ENCODE data around the gene NEIL3.
"Not testable (repeated sequence)": the region's sequence is repeated elsewhere in the genome, so short reads cannot be mapped to it uniquely, and the experiment has no call there.

Gene NEIL3

DNA sequence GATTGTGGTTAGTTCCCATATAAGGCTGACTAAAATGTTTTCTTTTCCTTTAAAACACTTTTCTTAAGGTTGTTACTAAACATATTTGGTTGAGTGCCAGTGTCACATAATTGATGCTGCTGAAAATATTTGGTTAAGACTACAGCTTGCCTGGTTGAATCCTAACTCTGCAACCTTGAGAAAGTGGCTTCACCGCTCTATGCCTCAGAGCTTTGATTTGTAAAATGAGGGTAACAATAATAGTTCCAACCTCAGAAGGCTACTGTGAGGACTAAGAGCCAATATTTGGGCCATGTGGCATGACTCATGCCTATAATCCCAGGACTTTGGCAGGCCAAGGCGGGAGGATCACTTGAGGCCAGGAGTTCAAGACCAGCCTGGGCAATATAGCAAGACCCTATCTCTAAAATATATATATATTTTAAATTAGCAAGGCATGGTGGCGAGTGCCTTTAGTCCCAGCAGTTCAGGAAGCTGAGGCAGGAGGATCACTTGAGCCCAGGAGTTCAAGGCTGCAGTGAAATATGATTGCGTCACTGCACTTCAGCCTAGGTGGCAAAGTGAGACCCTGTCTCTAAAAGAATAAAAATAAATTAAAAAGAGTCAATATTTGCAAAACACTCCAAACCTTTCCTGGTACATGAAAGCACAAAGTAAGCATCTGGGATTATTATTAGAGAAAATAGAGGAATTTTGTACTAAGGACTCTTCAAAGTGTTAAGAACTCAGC, 7.1 kb upstream of the NEIL3 start:
- no peak for DNase-seq (ENCODE audit: low spot score)

DNA sequence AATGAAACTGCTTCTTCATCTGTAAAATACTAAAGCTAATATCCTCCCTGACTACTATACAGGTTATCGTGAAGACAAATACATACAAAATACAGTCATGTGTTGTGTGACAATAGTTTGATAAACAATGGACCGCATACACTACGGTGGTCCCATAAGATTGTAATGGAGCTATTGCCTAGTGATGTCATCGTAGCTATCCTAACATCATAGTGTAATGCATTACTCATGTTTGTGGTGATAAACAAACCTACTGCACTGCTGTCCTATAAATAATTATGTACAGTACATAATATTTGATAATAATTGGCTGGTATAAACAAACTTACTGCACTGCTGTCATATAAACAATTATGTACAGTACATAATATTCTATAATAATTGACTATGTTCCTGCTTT, 5.6 kb upstream of the NEIL3 start:
- DNase-seq (ENCODE audit: low spot score) = no peak

DNA sequence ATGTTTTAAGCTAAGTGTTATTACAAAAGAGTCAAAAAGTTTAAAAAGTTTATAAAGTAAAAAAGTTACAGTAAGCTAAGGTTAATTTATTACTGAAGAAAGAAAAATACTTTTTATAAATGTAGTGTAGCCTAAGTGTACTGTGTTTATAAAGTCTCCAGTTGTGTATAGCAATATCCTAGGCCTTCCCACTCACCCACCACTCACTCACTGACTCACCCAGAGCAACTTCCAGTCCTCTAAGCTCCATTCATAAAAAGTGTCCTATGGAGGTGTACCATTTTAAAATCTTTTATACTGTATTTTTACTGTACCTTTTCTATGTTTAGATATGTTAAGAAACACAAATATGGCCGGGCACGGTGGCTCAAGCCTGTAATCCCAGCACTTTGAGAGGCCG, 4.8 kb upstream of the NEIL3 start:
- DNase-seq (ENCODE audit: low spot score) = not testable (repeated sequence)

DNA sequence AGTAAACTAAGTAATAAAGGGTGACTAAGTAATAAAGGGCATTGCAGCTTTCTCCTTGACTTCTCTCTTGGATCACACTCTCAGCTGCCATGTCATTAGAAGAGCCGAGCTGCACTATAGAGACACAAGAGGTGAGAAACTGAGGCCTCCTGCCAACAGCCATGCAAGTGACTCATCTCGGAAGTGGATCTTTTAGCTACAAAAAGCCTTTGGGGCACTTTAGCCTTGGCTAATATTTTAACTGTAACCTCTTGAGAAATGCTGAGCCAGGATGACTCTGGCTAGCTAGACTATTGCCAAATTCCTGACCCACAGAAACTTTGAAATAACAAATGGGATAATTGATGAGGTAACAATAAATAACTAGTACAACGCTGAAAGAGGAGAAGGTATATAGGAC, 1.5 kb upstream of the NEIL3 start:
- peak; percentile 89 for DNase-seq (ENCODE audit: low spot score)

DNA sequence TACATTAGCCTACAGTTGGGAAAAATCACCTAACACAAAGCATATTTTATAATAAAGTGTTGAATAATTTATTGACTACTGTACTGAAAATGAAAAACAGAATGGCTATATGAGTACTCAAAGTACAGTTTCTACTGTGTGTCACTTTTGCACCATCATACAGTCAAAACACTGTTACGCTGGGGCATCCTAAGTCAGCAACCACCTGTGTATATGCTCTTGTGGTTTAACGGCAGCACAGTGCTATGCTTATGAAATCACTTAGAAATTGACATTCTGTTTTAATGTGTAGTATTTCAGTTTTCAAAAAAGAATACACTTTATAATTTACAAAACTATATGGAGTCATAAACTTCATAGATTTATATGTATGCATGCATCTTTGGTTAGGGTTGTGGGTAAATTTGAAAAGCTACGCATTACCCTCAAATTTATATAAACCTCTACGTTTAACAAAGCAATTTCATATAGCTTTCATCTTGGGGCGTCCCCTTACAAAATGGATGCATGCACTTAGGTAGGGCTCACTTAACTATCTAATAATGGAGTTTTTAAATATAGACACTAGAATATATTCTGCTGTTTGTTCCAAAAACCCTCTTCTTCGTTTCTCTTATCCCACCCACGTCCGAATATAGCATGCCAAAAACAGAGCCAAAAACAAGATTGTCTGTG, 690 bp upstream of the NEIL3 start:
- no peak for DNase-seq (ENCODE audit: low spot score)

DNA sequence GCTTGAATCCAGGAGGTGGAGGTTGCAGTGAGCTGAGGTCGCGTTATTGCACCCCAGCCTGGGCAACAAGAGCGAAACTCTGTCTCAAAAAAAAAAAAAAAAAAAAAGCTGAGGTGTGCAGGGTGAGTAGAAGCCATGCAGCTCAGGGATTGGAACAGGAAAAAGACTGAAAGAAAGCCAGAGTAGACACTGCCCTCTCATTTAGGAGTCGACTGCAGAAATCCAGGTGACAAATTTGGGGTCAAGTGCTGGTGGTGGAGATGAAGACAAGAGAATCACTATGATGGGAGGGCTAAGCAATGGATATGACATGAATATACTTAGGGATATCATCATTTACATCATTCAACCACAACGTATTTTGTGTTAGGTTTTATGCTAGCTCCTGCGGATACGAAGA, 1.9 kb downstream of the NEIL3 start:
- no peak for DNase-seq (ENCODE audit: low spot score)

DNA sequence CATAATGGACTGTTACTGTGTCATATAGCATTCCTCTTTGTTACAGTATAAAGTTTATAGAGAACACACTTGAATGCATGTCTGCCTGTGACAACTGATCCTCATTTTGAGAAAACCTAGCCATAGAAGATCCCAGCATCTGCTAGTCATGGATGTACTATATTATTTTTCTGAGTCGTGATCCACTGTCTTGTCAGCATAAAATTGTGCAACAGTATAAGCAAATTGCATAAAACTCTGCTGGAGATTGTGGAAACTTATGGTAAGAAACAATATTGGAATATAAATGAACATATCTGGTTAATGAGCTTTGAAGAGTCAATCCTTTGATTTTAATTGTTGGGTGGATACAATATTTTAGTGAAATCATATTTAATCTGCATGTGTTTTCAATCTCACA, 3.6 kb downstream of the NEIL3 start:
- no peak for DNase-seq (ENCODE audit: low spot score)

DNA sequence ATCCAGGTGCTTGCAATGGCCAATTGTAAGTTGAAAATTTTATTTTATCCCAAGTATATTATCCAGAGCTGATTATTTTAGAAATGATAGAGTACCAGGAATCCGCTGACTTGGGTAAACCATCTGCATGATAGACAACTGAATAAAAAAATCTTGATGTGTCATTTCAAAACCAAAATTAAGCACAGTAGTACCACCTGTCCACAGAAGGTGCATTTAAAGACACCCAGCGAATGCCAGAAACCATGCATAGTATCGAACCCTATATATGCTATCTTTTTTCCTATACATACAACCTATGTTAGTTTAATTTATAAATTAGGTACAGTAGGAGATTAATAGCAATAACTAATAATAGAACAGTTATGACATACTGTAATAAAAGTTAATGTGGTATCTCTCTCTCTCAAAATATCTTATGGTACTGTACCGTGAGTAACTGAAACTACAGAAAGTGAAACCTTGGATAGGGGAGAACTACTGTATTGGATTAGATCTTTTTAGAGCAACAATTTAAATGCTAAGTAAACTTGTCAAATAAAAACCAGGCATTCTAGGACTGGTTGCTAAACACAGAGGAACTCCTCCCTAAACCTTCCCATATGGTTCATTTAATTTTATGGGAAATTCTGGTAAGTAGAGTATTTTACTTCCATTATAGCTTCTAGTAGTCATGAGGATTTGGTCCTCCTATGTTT, 6.2 kb downstream of the NEIL3 start:
- DNase-seq (ENCODE audit: low spot score) = no peak

DNA sequence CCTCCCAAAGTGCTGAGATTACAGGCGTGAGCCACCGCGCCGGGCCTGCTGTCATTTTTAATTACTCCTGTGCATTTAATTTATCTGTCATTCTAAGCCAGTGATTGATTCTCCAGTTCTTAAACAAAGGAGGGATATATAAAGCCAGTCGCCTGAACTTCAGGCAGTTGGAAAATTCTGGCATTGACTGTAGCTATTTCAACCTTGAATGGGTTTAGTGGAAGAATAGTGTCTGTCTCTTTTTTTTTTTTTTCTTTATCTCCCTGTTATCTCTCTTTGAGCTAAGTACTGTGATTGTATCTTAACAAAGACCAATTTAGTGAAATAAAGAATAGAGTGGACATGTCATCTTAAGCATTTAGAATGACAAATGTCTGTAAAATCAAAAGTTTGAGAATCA, 11.0 kb downstream of the NEIL3 start:
- DNase-seq (ENCODE audit: low spot score) = no peak

DNA sequence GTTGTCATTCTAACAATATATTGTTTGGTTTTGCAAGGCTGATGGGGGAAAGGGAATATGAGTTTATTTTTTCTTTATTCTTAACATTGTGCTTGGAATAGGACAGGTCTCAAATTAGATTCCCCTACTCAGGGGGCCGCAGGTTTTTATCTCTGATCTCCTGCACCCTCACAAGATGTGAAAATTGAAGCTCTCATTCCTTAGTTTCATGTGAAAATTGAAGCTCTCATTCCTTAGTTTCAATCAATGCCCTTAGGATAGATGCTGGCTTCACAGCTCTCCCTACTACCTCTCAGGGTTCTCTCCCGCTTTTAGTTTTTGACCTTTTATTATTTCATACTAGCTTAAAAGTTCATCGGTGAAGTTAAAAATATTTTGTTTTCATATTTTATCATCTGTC, 12.0 kb downstream of the NEIL3 start:
- DNase-seq (ENCODE audit: low spot score) = no peak

DNA sequence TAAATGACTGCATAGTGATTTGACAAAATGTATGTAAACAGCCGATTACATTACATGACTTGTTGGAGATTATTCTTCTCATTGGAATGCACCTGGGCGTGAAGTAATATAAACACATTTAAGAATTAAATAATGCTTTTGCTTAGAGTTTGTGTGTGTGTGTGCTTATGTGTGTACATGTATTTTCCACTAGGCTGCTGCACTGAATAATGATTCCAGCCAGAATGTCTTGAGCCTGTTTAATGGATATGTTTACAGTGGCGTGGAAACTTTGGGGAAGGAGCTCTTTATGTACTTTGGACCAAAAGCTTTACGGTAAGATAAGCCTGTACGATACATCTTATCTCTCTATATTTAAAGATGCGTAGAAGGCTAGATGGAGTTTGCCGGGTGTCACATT, 12.6 kb downstream of the NEIL3 start:
- DNase-seq (ENCODE audit: low spot score) = no peak

DNA sequence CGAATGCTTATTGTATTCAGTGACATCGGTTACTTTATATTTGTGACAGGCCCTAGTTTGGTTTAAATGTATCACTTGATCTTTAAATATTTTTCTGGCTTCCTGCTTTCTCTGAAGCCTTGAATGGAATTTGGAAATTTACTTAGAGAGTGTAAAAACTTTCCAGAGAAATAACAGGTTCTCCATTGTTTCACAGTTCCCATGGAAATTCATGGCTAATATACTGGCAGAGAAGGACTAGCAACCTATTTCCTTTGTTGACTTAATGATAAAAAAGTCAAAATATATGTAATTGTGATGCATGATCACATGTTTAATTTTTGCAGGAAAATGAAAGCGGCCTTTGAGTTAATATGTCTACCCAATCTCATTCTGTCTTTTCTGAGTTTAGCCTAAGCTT, 13.2 kb downstream of the NEIL3 start:
- DNase-seq (ENCODE audit: low spot score) = no peak

DNA sequence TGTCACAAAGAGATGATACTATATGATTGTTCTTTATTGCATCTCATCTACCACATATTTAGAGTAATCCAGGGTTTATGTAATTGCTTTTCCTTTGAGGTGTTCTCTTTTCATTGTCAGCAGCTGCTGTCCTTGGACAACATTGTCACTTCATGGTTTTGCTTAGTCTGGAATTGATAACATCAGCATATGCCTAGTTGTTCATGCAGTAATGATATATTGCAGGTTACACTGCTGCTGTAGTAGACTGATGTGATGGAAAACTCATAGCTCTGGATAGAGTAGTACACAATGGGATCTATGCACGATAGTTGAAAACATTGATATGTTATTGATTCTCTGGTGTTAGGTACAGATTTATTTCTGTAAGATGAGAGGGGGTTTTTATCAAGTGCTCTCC, 13.7 kb downstream of the NEIL3 start:
- DNase-seq (ENCODE audit: low spot score) = no peak

DNA sequence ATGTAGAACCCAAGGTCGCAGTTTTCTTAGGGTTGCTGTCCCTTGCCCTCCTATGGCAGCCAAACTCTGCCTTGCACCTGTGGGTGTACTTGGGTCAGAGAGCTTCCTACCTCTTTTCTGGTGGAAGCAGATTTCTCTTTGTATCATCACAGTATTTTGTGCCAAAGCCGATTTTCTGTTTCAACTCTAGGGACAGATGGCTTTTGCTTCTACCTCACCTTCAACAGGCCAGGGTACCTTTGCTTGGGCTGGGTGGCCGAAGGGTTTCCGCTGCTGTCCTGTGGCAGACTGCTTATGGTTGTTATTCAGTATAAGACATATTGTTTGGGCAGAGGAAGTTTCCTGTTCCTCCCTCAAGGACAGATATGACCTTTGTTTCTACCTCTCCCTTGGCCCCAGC, 22.4 kb downstream of the NEIL3 start:
- DNase-seq (ENCODE audit: low spot score) = no peak

DNA sequence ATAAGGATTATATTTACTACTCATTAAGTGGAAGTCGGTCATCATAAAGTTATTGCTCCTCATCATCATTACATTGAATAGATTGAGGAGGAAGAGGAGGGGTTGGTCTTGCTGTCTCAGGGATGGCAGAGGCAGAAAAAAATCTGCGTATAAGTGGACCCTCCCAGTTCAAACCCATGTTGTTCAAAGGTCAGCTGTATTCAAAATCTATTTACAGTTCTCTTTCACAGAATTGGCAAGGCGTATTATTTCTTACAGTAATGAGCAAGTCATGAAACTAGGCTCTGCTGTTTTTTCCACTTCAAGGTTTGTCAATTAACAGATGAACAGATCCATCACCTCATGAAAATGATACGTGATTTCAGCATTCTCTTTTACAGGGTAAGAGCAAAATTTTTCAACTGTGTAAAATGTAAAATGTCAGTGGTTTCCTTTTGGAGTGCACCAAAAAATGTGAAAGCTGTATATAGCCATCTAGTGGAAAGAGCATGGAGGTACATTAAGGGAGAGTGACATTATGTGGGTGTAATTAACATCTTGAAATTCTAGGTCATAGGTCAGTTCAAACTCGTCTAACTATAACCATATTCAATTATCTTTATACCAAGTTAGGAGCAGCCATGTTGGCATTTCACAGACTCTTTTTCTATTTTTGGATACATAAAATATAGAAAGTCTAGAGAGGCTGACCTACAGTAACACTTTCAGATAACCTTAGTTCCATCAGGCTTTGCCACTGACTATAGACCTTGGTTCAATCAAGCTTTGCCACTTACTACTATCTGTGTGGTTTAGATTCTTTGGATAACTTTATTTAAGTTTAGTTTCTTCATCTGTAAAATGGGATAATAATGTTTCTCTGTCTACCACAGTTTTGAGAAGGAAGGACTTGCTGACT, 30.1 kb downstream of the NEIL3 start:
- DNase-seq (ENCODE audit: low spot score) = peak; percentile 44

DNA sequence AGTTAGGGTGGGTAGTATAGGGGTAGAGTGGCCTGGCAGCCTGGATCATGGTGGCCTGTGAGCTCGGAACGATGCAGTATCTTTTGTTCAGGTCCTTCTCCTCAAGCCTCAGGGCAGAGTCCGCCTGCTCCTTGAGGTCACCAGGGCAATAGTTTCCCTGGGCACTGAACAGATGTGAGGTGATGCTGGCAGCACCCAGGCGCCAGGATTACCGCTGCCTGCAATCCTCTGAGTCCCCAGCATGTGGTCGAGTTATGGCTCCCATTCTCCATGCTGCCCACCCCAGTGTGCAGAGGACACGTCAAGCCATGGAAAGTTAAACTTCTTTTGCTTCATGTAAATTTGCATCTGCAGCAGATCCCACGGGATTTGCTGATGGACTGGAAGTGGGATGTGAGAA, 38.7 kb downstream of the NEIL3 start:
- no peak for DNase-seq (ENCODE audit: low spot score)

DNA sequence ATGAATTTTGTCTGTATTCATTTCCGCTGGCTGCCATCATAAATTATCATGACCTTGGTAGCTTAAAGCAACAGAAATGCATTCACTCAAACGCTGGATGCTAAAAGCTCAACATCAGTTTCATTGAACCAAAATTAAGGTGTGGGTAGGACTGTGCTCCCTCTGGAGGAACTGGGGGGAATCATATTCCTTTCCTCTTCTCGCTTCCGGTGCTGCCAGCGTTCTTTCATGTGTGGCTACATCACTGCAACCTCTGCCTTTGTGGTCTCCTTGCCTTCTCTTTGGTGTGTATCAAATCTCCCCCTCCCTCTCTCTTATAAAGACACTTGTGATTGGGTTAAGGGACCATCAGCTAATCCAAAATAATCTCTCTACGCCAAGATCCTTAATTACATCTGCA, 39.5 kb downstream of the NEIL3 start:
- DNase-seq (ENCODE audit: low spot score) = no peak

DNA sequence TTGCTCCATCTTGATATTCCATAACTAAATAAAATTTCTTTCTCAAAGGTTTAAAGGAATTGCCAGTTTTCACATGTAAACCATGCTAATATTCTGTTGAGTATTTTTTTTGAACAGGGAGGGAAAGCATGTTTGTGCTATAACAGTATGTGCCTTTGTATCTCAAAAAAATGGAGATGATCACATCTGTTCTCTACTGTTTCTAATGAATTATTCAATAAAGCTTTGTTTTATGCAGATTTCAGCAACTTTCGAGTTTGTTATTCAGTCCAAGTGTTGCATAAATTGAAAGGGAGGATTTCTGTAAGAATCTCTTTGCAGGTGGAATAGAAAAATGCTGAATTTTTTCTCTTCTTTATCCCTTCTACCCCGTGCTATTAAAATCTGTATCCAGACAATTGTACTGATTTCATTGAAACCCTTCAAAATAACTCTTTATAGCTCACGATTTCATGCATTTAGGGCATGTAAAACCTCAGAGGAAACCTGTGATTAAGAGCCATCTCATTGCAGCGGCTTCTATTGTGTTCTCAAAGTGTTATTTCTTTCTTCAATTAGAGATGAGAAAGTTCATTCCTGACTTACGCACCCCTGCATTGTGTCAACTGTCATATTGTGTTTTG, 42.1 kb downstream of the NEIL3 start:
- no peak for DNase-seq (ENCODE audit: low spot score)

DNA sequence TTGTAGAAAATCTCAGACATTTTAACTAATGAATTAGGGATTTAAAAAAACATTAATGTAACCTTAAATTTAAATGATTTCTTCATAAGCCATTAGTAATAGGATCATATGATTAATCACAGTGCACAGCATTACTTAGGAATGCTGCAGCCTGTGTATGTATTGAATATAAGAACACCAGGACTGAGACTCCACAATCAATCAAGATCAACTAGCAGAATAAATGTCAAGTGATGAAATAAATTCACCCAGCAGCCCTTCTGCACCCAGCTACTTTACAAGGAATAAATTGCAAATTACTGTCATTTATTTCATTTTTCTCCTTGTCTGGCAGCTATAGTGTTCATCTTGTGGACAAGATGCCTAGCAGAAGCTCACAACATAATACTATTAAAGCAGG, 46.5 kb downstream of the NEIL3 start:
- peak; percentile 1 for DNase-seq (ENCODE audit: low spot score)

DNA sequence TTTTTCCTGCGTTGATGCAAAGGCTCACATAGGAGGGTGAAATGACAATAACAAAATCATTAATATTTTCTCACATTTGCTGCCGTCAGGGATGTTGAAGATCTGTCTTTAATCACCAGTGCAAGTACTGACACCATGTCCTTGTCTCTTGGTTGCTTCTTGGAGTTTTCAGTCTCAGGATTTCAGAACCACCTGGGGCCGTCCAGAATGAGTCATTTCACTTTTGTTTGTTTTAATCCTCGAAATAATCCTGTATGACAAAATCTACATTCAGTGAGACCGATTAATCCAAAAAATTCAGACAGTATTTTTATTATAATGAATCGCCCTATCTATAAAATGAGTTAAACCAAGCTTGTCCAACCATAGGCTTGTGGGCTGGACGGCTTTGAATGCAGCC, 47.2 kb downstream of the NEIL3 start:
- no peak for DNase-seq (ENCODE audit: low spot score)

DNA sequence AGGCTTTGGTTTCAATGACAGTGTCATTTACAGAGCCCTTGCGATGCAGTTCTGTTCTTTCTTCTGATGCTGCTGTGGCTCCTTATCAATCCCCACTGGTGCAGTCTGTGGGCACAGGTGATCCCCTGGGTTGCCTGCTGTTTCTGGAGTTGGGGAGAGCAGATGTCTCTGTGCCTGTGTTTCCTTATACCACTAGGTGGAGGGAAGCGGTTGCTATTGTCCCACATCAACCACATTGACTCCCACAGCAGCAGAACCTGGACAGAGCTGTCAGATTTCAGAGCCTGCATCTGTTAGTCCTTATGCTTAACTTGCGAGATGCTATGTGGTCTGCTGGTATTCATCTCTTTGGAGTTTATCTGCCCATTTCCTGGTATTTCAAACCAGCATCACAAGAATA, 57.7 kb downstream of the NEIL3 start:
- peak; percentile 23 for DNase-seq (ENCODE audit: low spot score)

DNA sequence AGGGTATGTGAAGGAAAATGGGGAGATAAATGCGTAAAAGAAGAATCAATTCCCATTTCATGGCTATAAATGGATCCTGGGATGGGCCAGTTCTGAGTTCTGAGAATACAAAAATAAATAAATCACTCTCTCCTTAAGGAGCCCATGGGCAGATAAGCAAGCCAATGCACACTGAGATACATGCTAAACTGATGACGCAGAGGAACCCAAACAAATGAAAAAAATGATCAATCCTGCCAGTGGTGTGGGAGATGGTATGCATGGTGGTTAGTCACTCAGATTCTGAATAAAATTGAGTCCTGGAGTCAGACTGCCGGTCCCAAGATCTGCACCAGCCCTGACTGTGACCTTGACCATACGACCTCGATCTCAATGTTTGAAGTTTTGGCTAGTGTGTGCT, 59.7 kb downstream of the NEIL3 start:
- DNase-seq (ENCODE audit: low spot score) = no peak
